A549 treated with Mapracorat at 1 μM for 4 hours (cell line): Measurements from ENCODE around the gene PCCA. TPM values are rescaled to one million over a fixed set of nuclear protein-coding genes. Genes with fewer than 3 reads are reported as not detected.

ENCODE experiments used
- total RNA-seq: library from RNA; stranded (reverse); fragments of 200-300 nt; extraction: Qiagen RNA extraction; gene quantifications from 5 replicates; pipeline ENCODE4 v1.2.3, GENCODE V29; 2022

PCCA gene, protein sequence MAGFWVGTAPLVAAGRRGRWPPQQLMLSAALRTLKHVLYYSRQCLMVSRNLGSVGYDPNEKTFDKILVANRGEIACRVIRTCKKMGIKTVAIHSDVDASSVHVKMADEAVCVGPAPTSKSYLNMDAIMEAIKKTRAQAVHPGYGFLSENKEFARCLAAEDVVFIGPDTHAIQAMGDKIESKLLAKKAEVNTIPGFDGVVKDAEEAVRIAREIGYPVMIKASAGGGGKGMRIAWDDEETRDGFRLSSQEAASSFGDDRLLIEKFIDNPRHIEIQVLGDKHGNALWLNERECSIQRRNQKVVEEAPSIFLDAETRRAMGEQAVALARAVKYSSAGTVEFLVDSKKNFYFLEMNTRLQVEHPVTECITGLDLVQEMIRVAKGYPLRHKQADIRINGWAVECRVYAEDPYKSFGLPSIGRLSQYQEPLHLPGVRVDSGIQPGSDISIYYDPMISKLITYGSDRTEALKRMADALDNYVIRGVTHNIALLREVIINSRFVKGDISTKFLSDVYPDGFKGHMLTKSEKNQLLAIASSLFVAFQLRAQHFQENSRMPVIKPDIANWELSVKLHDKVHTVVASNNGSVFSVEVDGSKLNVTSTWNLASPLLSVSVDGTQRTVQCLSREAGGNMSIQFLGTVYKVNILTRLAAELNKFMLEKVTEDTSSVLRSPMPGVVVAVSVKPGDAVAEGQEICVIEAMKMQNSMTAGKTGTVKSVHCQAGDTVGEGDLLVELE
- total RNA-seq = 7.3 to 9.6 TPM (median 8.5 TPM) in 5 replicates

DNA sequence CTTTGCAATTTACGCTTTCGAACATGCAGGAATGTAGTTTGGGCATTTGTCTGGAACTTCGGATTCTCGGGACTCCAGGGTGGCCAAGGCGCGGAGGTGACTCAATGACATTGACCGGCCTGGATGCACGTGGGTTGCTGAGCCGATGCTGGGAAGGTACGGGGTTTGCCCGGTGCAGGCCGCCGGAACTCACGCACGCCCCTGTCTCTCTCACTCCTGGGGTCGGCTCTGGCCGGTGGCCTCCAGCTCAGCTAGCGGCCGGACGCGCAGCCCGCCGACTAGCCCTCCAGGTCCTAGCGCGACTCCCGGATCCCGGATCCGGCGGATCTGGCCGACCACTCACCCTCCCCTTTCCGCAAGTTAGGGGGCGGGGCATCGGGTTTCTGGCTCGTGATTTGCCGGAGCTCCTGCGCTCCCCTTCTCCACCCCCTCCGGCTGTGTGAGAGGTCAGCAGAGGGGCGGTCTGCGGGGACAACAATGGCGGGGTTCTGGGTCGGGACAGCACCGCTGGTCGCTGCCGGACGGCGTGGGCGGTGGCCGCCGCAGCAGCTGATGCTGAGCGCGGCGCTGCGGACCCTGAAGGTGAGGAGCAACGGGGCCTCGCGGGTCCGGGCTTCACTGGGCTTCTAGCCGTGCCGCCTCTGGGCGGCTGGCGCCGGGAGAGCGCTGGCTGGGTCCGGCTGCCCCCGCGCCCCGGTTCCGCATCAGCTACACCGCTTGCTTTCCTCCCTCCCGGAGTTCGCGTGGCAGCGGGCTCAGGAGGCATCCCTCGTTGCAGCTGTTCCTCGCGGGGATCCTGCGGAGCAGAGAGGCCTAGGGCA, at the start of gene PCCA:
Gene PCCA, plus strand, starts transcription at position 450 of the 821 bp plus-strand sequence. Its CDS starts 28 bp downstream, at position 478.

Other genes with a start within 250 kb of the PCCA start
- gene ZIC5, start 117.3 kb upstream of the PCCA start, total RNA-seq = 2.3 to 3.0 TPM (median 2.5 TPM) in 5 replicates
- gene ZIC2, start 107.3 kb upstream of the PCCA start, total RNA-seq = 5.0 to 9.0 TPM (median 6.6 TPM) in 5 replicates